ENCODE data around the gene CHST9.
"Not testable (repeated sequence)": the region's sequence is repeated elsewhere in the genome, so short reads cannot be mapped to it uniquely, and the experiment has no call there.

The CHST9 gene

DNA sequence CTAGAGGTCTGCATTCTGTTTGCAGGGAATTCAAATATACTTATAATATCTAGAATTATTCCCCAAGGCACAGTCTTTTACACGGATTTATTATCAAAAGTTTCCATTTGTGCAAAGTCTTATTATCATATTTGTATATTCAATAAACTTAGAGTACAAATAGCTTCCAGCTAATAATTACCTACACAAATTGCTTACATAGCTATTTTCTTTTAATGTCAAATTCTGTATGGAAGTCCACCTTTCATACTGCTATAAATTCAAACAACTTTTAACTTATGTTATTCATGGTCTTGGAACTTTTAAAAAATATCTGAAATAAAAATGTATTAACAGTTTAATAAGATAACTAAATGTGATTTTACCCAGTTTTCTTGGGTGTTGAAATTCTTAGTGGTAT, 13.1 kb downstream of the CHST9 start:
- no peaks in the 10 kb centered on the region for H3K36me3 ChIP-seq (replicated peaks; ENCODE audit: low read depth, low read length)
- no peaks in the 10 kb centered on the region for H3K79me2 ChIP-seq (ENCODE audit: low read length)
- H2AFZ ChIP-seq (ENCODE audit: low read depth, low read length) = no peak overlapping the region
- H3K9ac ChIP-seq (ENCODE audit: low read length) = no peak overlapping the region
- no peak overlapping the region for H3K4me3 ChIP-seq (ENCODE audit: low read length)
- H3K4me1 ChIP-seq (ENCODE audit: low read length) = no peaks in the 10 kb centered on the region
- H3K4me2 ChIP-seq (ENCODE audit: low read length) = no peak overlapping the region
- no peaks in the 10 kb centered on the region for H3K27me3 ChIP-seq (ENCODE audit: low read depth, low read length)
- no peak overlapping the region for H3K27ac ChIP-seq (ENCODE audit: low read length)
- H4K20me1 ChIP-seq (ENCODE audit: insufficient read depth, low read length) = no peaks in the 10 kb centered on the region
- TF ChIP-seq, protein P1, sequence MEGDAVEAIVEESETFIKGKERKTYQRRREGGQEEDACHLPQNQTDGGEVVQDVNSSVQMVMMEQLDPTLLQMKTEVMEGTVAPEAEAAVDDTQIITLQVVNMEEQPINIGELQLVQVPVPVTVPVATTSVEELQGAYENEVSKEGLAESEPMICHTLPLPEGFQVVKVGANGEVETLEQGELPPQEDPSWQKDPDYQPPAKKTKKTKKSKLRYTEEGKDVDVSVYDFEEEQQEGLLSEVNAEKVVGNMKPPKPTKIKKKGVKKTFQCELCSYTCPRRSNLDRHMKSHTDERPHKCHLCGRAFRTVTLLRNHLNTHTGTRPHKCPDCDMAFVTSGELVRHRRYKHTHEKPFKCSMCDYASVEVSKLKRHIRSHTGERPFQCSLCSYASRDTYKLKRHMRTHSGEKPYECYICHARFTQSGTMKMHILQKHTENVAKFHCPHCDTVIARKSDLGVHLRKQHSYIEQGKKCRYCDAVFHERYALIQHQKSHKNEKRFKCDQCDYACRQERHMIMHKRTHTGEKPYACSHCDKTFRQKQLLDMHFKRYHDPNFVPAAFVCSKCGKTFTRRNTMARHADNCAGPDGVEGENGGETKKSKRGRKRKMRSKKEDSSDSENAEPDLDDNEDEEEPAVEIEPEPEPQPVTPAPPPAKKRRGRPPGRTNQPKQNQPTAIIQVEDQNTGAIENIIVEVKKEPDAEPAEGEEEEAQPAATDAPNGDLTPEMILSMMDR (IDR thresholded peaks at IDR 0.05; ENCODE audit: low read depth, low read length) = no peak
- TF ChIP-seq EZH2phosphoT487 (IDR thresholded peaks at IDR 0.05; ENCODE audit: low read depth) = no peak
- H3K9me3 ChIP-seq (ENCODE audit: insufficient read depth, low read length) = no peaks in the 10 kb centered on the region

DNA sequence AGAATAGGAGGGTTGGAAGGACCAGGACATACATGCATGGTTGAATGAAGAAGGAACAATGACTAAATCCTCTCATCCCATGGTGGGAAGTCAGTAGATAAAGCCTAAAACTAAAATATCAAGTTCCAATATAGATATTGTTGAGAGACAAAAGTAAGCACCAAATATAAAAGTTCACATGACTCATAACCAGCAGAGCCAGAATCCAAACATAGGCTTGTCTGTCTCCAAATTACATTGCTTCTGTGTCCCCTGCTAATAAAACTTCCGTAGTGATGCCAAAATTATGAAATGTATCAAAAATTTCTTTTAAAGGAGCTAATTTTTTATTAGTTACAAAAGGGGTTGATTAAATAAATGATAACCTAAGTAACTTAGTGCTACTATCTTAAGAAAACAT, 19.7 kb downstream of the CHST9 start:
- Histone ChIP-seq H3K4me1 (ENCODE audit: low read length) (no peaks in the 10 kb centered on the region), H3K9ac (ENCODE audit: low read length) (no peak overlapping the region), H4K20me1 (ENCODE audit: insufficient read depth, low read length) (no peaks in the 10 kb centered on the region), H3K36me3 (replicated peaks; ENCODE audit: low read depth, low read length) (no peaks in the 10 kb centered on the region), H2AFZ (ENCODE audit: low read depth, low read length) (no peak overlapping the region), H3K4me3 (ENCODE audit: low read length) (no peak overlapping the region), H3K27me3 (ENCODE audit: low read depth, low read length) (no peaks in the 10 kb centered on the region), H3K79me2 (ENCODE audit: low read length) (no peaks in the 10 kb centered on the region), H3K4me2 (ENCODE audit: low read length) (no peak overlapping the region), H3K9me3 (ENCODE audit: insufficient read depth, low read length) (no peaks in the 10 kb centered on the region), H3K27ac (ENCODE audit: low read length) (no peak overlapping the region)
- TF ChIP-seq, protein P1 (IDR thresholded peaks at IDR 0.05; ENCODE audit: low read depth, low read length) = no peak
- TF ChIP-seq EZH2phosphoT487 (IDR thresholded peaks at IDR 0.05; ENCODE audit: low read depth) = no peak

GRCh38 chr18:27164905-27165304, 20.2 kb downstream of the CHST9 start:
- Histone ChIP-seq H3K9ac (ENCODE audit: low read length) (no peak overlapping the region), H3K27ac (ENCODE audit: low read length) (no peak overlapping the region)

GRCh38 chr18:27163197-27163716, 21.9 kb downstream of the CHST9 start:
- H3K4me2 ChIP-seq (ENCODE audit: low read length) = peak overlapping the region; percentile 14; the same call in 1 of the 2 replicates
- H2AFZ ChIP-seq (ENCODE audit: low read depth, low read length) = peak overlapping the region; percentile 33; the same call in 1 of the 2 replicates
- TF ChIP-seq, protein P1 (IDR thresholded peaks at IDR 0.05; ENCODE audit: low read depth, low read length) = peak; percentile 16
- not testable (repeated sequence) for H3K4me1 ChIP-seq (ENCODE audit: low read length); H3K9ac ChIP-seq (ENCODE audit: low read length); H3K27ac ChIP-seq (ENCODE audit: low read length); H3K79me2 ChIP-seq (ENCODE audit: low read length); H3K27me3 ChIP-seq (ENCODE audit: low read depth, low read length); H3K36me3 ChIP-seq (replicated peaks; ENCODE audit: low read depth, low read length); H3K9me3 ChIP-seq (ENCODE audit: insufficient read depth, low read length); H4K20me1 ChIP-seq (ENCODE audit: insufficient read depth, low read length)
- H3K4me3 ChIP-seq (ENCODE audit: low read length) = peak overlapping the region; percentile 26; the same call in 1 of the 2 replicates

More at GRCh38 chr18:27164905-27165304, 20.2 kb downstream of the CHST9 start:
- H3K4me2 ChIP-seq (ENCODE audit: low read length) = no peak overlapping the region
- H3K4me3 ChIP-seq (ENCODE audit: low read length) = no peak overlapping the region
- H4K20me1 ChIP-seq (ENCODE audit: insufficient read depth, low read length) = no peaks in the 10 kb centered on the region
- no peak overlapping the region for H2AFZ ChIP-seq (ENCODE audit: low read depth, low read length)
- TF ChIP-seq EZH2phosphoT487 (IDR thresholded peaks at IDR 0.05; ENCODE audit: low read depth) = no peak
- H3K79me2 ChIP-seq (ENCODE audit: low read length) = no peaks in the 10 kb centered on the region
- H3K27me3 ChIP-seq (ENCODE audit: low read depth, low read length) = no peaks in the 10 kb centered on the region
- no peaks in the 10 kb centered on the region for H3K9me3 ChIP-seq (ENCODE audit: insufficient read depth, low read length)
- no peaks in the 10 kb centered on the region for H3K36me3 ChIP-seq (replicated peaks; ENCODE audit: low read depth, low read length)
- H3K4me1 ChIP-seq (ENCODE audit: low read length) = no peaks in the 10 kb centered on the region

DNA sequence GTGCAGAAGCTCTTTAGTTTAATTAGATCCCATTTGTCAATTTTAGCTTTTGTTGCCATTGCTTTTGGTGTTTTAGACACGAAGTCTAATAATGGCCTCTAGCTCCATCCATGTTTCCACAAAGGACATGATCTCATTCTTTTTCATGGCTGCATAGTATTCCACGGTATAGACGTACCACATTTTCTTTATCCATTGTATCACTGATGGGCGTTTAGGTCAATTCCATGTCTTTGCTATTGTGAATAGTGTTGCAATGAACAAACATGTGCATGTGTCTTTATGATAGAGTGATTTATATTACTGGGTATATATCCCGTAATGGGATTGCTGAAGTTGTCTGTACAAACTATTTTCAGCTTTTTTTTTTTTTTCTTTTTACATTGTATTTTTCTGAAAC, 35.9 kb downstream of the CHST9 start:
- not testable (repeated sequence) for H3K27me3 ChIP-seq (ENCODE audit: low read depth, low read length); H3K4me3 ChIP-seq (ENCODE audit: low read length); H3K36me3 ChIP-seq (replicated peaks; ENCODE audit: low read depth, low read length); H3K9ac ChIP-seq (ENCODE audit: low read length); H3K27ac ChIP-seq (ENCODE audit: low read length); H2AFZ ChIP-seq (ENCODE audit: low read depth, low read length); H3K4me1 ChIP-seq (ENCODE audit: low read length); H3K79me2 ChIP-seq (ENCODE audit: low read length); H4K20me1 ChIP-seq (ENCODE audit: insufficient read depth, low read length); H3K4me2 ChIP-seq (ENCODE audit: low read length); H3K9me3 ChIP-seq (ENCODE audit: insufficient read depth, low read length)

Measured in OCI-LY3 (cell line).